Measurements from ENCODE around the gene SEMA5A.

DNA sequence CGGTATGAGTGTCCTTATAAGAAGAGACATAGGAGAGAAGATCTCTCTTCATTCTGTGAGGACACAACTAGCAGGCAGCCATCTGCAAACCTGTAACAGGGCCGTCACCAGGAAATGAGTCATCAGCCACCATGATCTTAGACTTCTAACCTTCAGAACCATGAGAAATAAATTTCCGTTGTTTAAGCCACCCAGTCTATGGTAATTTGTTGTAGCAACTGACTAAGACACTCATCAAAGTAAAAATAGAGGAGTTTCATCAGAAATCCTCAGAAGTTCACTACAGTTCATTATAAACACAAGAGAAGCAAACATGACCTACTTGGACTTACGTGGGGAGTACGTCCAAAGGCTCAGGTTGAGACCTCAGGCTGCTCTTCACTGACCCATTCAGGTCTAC is 357.7 kb downstream of the SEMA5A start:
- TF ChIP-seq CTCF (IDR thresholded peaks at IDR 0.05; ENCODE audit: insufficient read depth, low read length), result no peak
- TF ChIP-seq POLR2AphosphoS5 (IDR thresholded peaks at IDR 0.05; ENCODE audit: low read depth), result no peak
- TF ChIP-seq, protein P1, sequence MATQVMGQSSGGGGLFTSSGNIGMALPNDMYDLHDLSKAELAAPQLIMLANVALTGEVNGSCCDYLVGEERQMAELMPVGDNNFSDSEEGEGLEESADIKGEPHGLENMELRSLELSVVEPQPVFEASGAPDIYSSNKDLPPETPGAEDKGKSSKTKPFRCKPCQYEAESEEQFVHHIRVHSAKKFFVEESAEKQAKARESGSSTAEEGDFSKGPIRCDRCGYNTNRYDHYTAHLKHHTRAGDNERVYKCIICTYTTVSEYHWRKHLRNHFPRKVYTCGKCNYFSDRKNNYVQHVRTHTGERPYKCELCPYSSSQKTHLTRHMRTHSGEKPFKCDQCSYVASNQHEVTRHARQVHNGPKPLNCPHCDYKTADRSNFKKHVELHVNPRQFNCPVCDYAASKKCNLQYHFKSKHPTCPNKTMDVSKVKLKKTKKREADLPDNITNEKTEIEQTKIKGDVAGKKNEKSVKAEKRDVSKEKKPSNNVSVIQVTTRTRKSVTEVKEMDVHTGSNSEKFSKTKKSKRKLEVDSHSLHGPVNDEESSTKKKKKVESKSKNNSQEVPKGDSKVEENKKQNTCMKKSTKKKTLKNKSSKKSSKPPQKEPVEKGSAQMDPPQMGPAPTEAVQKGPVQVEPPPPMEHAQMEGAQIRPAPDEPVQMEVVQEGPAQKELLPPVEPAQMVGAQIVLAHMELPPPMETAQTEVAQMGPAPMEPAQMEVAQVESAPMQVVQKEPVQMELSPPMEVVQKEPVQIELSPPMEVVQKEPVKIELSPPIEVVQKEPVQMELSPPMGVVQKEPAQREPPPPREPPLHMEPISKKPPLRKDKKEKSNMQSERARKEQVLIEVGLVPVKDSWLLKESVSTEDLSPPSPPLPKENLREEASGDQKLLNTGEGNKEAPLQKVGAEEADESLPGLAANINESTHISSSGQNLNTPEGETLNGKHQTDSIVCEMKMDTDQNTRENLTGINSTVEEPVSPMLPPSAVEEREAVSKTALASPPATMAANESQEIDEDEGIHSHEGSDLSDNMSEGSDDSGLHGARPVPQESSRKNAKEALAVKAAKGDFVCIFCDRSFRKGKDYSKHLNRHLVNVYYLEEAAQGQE (IDR thresholded peaks at IDR 0.05; ENCODE audit: insufficient replicate concordance, low read depth), result no peak
- TF ChIP-seq SPI1 (IDR thresholded peaks at IDR 0.05; ENCODE audit: borderline replicate concordance, low read depth), result no peak
- TF ChIP-seq GABPA (IDR thresholded peaks at IDR 0.05; ENCODE audit: low read depth), result no peak
